ENCODE measurements around the gene MEN1.

The MEN1 gene

DNA sequence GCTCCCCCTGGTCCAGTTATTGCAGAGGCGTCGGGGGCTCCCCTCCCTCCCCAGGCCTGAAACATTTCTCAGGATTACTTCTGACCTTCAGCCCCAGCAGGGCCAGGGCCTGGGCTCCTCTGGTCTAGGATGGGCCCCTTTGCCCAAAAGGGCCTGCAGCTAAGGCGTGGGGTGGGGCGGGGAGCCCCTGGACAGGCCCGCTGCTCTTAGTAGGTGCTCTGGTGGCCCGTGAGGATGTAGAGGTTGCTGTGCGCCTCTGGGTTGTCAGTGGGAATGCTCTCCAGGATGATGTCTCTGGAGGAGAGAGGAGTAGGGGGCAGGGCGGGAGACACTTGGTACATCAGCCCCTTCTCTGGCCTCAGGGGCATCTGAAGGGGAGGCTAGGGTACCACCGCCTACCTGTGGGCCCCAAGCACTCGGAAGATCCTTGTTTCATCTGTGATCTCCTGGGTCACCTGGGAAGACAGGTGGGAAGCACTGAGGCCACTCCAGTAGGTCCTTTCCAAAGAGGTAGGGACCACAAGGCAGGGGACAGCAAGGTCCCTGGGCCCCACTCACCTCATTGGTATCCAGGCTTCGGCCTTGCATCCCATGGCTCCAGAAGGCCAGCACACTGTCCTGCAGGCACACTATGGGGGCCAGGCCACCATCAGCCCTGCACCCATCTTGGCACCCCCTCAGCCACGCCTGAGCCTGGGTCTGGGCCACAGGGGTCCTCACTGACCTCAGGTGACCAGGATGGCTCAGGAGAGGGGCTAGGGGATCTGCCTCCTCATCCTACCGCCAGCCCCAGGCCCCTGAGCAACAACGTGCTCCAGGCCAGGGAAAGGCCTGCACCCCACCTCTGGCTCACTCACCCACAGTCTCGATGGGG lies 20.8 kb downstream of the MEN1 start:
- Mint-ChIP-seq H3K27ac (no peak overlapping the region), H3K9me3 (no peaks in the 10 kb centered on the region), H3K27me3 (no peaks in the 10 kb centered on the region), H3K4me3 (no peak overlapping the region), H3K4me1 (peaks cover 30% of the 10 kb centered on the region), H3K36me3 (peaks cover 44% of the 10 kb centered on the region)
- ATAC-seq = no peak

DNA sequence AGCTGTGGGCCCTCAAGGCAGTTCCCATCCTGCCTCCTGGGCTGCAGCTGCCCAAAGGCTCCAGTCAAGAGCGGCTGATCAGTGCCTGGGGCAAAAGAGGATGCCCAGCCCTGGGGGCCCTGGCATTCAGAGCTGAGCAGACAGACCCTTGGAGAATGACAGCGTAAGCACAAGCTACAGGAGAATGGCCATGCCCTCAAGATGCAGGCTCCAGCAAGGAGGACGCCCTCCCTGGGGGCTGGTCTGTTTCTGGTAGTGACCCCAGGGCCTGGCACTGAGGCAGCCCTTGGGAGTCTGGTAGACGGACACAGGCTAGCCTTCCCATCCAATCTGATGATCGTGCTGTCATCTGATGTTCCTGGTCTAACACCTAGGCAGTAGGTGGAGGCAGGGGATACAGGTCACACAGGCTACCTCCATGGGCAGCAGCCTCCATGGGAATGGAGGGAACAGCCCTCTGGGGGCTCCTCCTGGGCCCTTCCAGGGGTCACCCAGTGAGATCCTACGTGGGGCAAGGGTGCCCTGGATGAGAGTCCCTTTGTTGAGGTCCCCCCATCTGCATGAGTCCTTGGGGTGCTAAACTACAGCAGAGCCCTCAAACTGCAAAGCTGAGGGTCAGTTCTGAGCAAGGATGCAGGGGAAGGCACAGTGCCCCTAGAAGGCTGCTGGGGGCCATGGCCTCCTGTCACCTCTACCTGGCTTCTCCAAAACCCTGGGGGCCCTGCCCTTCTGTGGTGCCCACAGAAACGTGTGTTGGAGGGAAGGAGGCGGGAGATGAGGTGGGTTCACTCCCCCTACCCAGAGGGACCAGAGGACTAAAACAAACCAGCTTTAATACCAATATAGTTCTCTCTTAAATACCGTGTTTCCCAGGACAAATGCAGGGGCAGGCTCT lies 21.8 kb downstream of the MEN1 start:
- no peak for ATAC-seq
- Mint-ChIP-seq H3K36me3 (peaks cover 35% of the 10 kb centered on the region), H3K9me3 (no peaks in the 10 kb centered on the region), H3K4me1 (peaks cover 21% of the 10 kb centered on the region), H3K4me3 (no peak overlapping the region), H3K27ac (no peak overlapping the region), H3K27me3 (no peaks in the 10 kb centered on the region)

DNA sequence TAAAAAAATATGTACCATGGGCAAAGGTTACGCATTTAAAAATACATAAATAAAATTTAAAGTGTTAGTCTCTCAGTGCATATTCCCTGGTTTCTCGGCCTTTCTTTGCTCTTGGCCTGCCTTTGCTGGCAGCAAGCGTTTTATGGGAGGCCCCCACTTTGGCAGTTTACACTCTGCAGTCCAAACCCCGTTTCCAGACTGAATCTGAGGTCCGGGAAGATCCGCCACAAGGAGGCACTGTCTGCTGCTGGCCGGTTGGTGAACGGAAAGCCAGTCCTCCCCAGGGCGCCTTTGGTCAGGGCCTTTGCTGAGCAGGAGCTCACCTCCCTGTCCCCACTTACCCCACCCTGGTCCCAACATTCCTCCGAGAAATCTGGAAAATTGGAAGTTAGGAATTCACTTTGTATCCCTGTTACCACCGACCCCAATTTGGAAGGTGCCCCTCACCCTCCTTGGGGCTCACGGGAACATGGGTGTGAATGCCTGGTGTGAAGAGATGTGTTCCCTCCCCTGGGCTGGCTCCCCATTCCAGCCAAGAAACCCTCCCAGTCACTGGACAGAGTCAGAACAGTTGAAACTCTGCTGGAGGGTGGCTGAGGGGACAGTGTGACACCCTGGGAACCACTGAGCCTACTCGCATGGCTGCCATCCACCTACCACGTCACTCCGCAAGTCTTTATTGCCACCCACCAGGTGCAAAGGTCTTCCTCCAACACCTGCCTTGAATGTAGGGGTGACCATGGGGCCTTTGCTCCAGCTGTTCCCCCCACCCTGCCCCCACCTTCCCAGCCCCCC lies 22.6 kb downstream of the MEN1 start:
- Mint-ChIP-seq H3K27ac (peak overlapping the region; percentile 49), H3K36me3 (peaks cover 33% of the 10 kb centered on the region), H3K4me3 (no peak overlapping the region), H3K9me3 (no peaks in the 10 kb centered on the region), H3K4me1 (peaks cover 23% of the 10 kb centered on the region), H3K27me3 (no peaks in the 10 kb centered on the region)
- peak; percentile 73 for ATAC-seq

DNA sequence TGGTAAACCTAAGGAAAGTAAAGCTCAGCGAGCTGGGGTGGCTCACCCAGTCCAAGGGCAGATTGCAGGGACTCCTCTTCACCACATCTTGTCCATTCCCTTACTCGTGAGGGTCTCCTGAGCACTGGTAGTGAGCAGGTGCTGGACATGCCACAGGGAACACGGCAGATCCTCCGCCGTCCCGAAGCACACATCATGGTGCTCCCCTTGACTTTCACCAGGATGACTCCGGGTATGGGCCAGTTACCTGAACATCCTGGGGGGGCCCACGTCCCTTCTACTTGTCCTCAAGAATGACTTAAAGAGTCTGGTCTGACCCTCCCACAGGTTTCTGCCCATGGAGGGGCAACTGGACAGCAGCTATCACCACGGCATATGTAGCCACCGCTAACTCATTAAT lies 24.0 kb downstream of the MEN1 start:
- no peak for ATAC-seq
- peaks cover 31% of the 10 kb centered on the region for H3K4me1 Mint-ChIP-seq
- peaks cover 28% of the 10 kb centered on the region for H3K36me3 Mint-ChIP-seq
- no peaks in the 10 kb centered on the region for H3K9me3 Mint-ChIP-seq
- no peaks in the 10 kb centered on the region for H3K27me3 Mint-ChIP-seq
- H3K4me3 Mint-ChIP-seq = no peak overlapping the region
- no peak overlapping the region for H3K27ac Mint-ChIP-seq

DNA sequence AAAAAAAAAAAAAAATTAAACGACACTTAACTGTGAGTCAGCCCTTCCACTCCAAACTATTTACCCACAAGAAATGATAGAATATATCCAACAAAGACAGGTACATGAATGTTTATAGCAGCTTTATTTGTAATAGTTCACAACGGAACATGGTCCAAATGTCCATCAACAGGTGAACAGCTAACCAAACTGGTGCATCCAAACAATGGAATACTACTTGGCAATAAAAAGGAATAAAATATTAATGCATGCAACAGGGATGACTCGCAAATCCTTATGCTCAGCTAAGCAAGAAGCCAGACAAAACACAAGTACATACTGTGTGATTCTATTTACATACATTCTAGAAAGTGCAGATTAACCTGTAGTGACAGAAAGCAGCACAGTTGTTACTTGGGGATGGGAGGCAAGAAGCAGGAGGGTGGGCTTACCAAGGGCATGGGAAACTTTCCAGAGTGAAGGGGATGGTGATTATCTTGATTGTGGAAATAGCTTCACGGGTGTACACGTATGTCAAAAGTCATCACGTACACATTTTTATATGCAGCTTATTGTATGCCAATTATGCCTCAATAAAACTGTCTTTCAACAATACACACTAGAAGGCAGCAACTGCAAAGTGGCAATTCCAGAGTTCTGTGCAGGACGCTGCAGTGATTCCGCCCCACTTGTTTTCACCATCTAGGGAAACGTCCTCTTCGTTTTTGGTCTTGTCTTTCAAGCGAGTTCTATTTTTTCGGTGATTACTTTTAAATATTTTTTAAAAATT lies 25.4 kb downstream of the MEN1 start:
- Mint-ChIP-seq H3K36me3 (peaks cover 18% of the 10 kb centered on the region), H3K27me3 (no peaks in the 10 kb centered on the region), H3K4me1 (peaks cover 38% of the 10 kb centered on the region), H3K9me3 (no peaks in the 10 kb centered on the region), H3K4me3 (no peak overlapping the region), H3K27ac (peak overlapping the region; percentile 76)
- ATAC-seq = no peak

DNA sequence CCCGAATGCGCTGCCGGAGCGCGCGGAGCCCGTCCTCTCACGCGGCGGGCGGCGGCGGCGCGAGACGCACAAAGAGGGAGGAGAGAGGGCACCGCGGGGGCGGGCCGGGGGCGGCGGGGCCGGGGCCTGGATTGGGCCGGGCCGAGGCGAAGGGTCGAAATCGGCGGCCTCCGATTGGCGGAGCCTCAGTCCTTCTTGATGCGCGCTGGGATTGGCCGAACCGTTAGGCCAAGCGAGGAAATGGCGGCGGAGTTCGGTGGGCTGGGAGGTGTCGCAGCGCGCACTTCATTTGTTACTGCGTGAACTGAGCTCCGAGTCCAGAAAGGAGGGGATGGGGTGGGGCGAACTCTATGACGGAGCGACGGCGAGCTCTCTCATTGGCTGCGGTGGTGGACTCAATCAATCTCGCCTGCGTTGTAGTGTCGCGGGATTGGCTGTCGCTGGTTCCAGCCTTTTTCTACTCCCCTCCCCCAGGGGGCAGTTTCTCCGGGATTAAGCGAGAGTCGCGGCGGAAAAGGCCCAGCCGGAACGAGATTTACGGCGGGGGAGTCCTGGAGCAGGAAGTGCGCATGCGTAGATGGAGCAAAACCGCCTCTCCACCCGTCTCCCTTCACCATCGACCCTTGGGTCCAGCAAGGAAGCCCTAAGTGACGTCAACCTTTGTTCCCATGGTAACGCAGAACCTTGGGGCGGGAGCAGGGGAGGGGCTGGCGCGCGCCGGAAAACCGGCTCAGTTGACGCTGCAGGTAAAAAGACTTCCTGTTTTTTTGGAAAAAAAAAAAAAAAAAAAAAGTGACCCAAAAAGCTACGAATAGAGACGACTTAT lies 31.7 kb downstream of the MEN1 start, which contains the start of gene SF1:
Gene SF1 (minus strand): TSS at position 70 of the 826 bp plus-strand sequence. CDS start 150 bp downstream, outside the sequence.
- Mint-ChIP-seq H3K4me3 (peak within 1 kb of the TSS; percentile 95), H3K9me3 (no peaks in the 10 kb centered on the region), H3K4me1 (peaks cover 66% of the 10 kb centered on the region), H3K36me3 (peaks cover 41% of the 10 kb centered on the region), H3K27me3 (no peaks in the 10 kb centered on the region), H3K27ac (peak within 1 kb of the TSS; percentile 100)
- ATAC-seq = peak; percentile 95

DNA sequence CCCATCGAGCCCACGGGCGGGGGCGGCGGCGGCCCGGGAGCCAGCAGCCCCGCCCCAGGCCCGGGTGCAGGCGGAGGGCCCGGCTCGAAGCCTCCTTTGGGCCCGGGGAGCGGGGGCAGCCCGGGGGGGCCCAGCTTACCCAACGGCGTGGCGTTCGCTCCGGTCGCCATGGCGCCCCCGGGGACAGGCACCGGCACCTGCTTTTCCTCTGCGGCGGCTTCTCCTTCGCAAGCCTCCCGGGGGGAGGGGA lies 32.2 kb downstream of the MEN1 start:
- Mint-ChIP-seq H3K4me3 (peak overlapping the region; percentile 93), H3K9me3 (no peaks in the 10 kb centered on the region), H3K27ac (peak overlapping the region; percentile 100)

DNA sequence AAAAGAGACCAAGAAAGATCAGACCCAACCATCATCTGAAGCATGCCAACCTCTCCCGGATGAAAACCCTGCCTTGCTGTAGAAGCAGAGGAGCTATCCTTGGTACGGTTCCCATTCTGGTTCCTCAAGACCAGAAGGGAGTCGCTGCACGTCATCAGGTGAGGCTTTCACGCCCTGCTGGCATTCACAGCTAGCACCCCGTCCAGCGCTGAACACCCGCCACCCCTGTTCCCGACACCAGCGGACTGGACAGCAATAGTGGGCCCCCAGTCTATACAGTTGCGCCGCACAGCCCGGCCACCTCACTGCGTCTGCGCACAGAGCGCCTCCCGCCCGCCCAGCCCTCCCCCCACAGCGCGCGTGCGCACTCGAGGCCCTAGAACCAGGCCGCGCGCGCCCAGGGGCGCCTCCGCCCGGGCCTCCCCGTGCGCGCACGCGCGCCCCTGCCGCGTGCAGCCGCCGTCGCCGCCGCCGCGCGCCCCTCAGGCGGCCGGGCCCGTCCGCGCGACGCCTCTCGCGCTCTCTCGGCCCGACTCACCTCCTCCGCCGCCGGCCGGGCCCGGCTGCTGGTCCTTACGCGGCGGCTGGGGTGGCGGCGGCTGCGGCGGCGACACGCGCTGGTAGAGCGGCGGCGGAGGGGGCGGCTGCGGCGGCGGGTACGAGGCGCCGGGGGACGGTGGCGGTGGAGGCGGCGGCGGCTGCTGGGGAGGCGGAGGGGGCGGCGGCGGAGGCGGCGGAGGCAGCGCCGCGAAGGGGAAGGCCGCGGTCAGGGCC lies 32.7 kb downstream of the MEN1 start:
- peak overlapping the region; percentile 100 for H3K27ac Mint-ChIP-seq
- H3K4me1 Mint-ChIP-seq = peaks cover 70% of the 10 kb centered on the region
- peak; percentile 41 for ATAC-seq
- H3K36me3 Mint-ChIP-seq = peaks cover 51% of the 10 kb centered on the region
- no peaks in the 10 kb centered on the region for H3K9me3 Mint-ChIP-seq
- H3K27me3 Mint-ChIP-seq = no peaks in the 10 kb centered on the region
- peak overlapping the region; percentile 95 for H3K4me3 Mint-ChIP-seq

More for the DNA sequence above, 32.2 kb downstream of the MEN1 start:
- H3K27me3 Mint-ChIP-seq = no peaks in the 10 kb centered on the region
- peak; percentile 42 for ATAC-seq
- peaks cover 46% of the 10 kb centered on the region for H3K36me3 Mint-ChIP-seq
- H3K4me1 Mint-ChIP-seq = peaks cover 70% of the 10 kb centered on the region

DNA sequence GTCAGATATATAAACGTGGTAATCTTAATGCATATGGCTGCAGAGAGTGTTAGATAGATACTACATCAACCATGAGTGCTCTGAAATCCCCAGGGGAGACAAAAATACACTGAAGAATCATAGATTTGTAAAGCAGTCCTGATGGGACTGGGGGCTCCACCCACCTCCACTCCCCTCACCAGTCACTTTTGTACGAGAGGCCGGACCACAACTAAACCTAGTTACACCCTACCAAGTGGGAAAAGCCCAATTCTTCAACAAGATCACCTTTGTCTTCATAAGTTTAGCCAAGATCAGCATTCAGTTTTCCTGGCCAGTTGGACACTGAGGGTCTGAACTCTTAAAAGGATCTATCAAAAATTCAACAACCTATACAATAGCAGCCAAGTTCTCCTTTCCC lies 33.5 kb downstream of the MEN1 start:
- H3K9me3 Mint-ChIP-seq = no peaks in the 10 kb centered on the region
- no peak for ATAC-seq
- no peaks in the 10 kb centered on the region for H3K27me3 Mint-ChIP-seq
- peak overlapping the region; percentile 95 for H3K4me3 Mint-ChIP-seq
- H3K36me3 Mint-ChIP-seq = peaks cover 59% of the 10 kb centered on the region
- H3K27ac Mint-ChIP-seq = peak overlapping the region; percentile 87
- peaks cover 71% of the 10 kb centered on the region for H3K4me1 Mint-ChIP-seq

DNA sequence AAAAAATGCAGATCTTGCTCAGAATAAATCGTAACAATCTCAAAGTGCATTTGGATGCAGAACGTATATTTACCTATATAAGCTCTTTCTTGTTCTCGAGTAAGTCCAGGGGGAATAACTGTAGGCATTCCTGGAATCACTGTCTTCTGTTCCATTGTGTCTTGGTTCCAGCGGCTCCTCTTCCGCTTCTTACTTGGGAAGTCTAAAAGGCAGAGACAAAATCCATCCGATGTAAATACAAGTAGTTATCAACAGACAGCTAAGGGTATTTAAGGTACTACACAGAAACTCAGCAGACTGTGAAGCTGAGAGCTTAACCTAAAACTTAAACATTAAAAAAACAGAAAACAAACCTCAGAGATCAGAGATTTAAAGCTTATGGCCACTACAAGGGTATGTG lies 33.9 kb downstream of the MEN1 start:
- no peaks in the 10 kb centered on the region for H3K9me3 Mint-ChIP-seq
- H3K4me1 Mint-ChIP-seq = peaks cover 76% of the 10 kb centered on the region
- H3K27ac Mint-ChIP-seq = peak overlapping the region; percentile 87
- ATAC-seq = no peak
- peak overlapping the region; percentile 95 for H3K4me3 Mint-ChIP-seq
- peaks cover 63% of the 10 kb centered on the region for H3K36me3 Mint-ChIP-seq
- no peaks in the 10 kb centered on the region for H3K27me3 Mint-ChIP-seq

DNA sequence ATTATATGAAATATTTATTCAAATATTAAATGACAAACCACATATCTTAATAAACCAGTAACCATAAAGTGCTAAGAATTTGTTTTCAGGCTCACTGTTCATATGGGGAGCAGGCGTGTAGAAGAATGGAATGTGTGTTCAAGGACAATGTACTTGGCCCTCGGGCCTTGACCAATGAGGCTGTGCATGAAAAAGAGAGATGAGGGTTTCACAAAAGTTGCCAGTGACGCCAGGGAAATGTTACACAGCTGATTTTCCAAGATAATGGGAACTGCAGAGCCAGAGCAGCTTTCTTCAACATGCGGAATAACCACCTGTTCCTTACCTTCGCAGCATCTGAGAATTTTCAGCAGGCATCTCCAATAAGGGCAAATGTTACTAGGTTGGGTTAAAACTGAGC lies 36.2 kb downstream of the MEN1 start:
- no peaks in the 10 kb centered on the region for H3K27me3 Mint-ChIP-seq
- H3K27ac Mint-ChIP-seq = no peak overlapping the region
- peaks cover 79% of the 10 kb centered on the region for H3K36me3 Mint-ChIP-seq
- no peak for ATAC-seq
- peak overlapping the region; percentile 26 for H3K4me3 Mint-ChIP-seq
- no peaks in the 10 kb centered on the region for H3K9me3 Mint-ChIP-seq
- H3K4me1 Mint-ChIP-seq = peaks cover 78% of the 10 kb centered on the region

DNA sequence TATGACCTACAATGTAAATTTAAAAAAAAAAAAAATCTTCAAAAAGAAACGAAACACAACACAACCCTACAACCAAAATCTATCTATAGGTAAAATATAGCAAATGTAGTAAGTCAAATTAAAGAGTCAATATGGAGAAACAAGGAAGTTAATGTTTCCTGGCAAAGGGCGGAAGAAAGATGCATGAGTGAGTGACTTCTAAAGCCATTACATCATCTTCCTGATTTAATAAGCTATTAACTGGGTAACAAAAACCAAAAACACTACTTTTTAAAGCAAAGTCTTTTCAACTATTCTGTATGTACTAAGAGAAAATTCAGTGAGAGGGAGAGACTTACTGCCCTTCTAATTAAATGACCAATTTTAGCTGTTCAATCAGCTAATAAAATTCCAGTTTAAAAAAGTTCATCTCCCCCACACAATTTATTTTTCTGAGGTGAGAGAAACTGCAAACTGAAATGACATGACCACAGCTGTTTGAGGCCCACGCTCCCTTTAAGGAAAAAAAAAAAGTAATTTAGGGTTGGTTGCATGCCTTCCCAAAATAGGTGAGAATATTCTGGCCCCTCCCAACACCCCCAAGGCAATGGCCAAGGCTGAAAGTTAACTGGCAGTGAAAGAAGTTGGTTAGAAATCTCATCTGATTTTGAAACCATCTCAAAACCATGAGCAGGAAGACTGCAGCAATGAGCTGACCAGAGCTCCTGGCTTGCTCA lies 37.9 kb downstream of the MEN1 start:
- Mint-ChIP-seq H3K4me1 (peaks cover 93% of the 10 kb centered on the region), H3K36me3 (peaks cover 94% of the 10 kb centered on the region), H3K9me3 (no peaks in the 10 kb centered on the region), H3K27ac (peak overlapping the region; percentile 90), H3K27me3 (no peaks in the 10 kb centered on the region), H3K4me3 (peak overlapping the region; percentile 74)
- peak; percentile 54 for ATAC-seq

DNA sequence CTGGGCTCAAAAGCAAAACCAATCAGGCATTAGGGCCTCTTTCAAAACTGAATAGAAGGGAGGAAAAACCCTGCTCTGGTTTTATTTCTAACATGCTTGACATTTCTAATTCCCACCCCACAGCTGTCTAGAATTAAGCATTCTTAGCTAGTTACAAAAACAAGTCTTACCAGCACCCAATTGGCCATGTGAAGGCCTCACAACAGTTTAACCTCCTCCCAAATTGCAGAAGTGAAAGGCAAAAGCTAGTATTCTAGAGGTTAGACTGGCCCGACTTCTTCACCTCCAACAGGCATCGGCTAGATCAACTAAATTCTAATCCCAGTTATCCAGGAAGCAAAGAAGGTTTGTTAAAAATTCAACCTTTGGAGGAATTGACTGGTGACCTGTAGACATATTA lies 38.5 kb downstream of the MEN1 start:
- Mint-ChIP-seq H3K9me3 (no peaks in the 10 kb centered on the region), H3K4me1 (peaks cover 93% of the 10 kb centered on the region), H3K36me3 (peaks cover 93% of the 10 kb centered on the region), H3K27ac (peak overlapping the region; percentile 90), H3K4me3 (peak overlapping the region; percentile 74), H3K27me3 (no peaks in the 10 kb centered on the region)
- ATAC-seq = peak; percentile 94

All from stimulated activated memory B cell treated with anti-CD40 and anti-IgM and Interleukin-4, amounts not matched to agents 10 μg/mL and 1 μg/mL and 100 μg/mL, for 72 hours (primary cell).